ENCODE data around the gene CCDC172.

CCDC172 gene

DNA sequence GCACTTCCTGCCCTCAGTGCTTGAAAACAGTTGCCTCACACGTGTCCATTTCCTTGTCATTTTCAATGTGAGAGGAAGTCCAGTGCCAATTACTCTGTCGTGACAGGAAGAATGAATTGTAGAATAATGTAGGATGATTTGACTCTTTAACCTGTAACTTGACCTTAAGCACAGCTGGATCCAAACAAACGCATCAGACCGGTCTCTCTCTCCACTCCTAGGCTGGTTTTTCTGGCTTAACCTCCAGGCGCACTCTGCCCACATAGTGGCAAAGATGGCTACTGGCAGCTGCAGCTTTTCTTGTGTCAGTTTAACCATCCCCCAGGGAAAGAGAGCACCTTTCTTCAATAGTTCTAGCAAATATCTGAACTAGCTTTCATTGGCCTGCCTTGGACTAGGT is 74.0 kb downstream of the CCDC172 start:
- Histone ChIP-seq H3K27ac (ENCODE audit: low read depth, low read length) (no peak overlapping the region), H3K36me3 (ENCODE audit: insufficient read depth, low read length) (no peaks in the 10 kb centered on the region), H3K4me1 (ENCODE audit: insufficient read depth, low read length) (no peaks in the 10 kb centered on the region), H3K27me3 (ENCODE audit: control insufficient read depth in 1 of 2, insufficient read depth in 2 of 2, low read length in 2 of 2) (no peaks in the 10 kb centered on the region), H3K9ac (ENCODE audit: low read length) (no peak overlapping the region), H3K9me3 (ENCODE audit: low read length) (no peaks in the 10 kb centered on the region), H3K4me3 (ENCODE audit: low read depth in 1 of 2, low read length in 2 of 2) (no peak overlapping the region)

- no peaks in the 10 kb centered on the region for H3K9me3 ChIP-seq (ENCODE audit: low read length)
- no peaks in the 10 kb centered on the region for H3K4me1 ChIP-seq (ENCODE audit: insufficient read depth, low read length)
- H3K36me3 ChIP-seq (ENCODE audit: insufficient read depth, low read length) = no peaks in the 10 kb centered on the region
- no peak overlapping the region for H3K27ac ChIP-seq (ENCODE audit: low read depth, low read length)
- H3K9ac ChIP-seq (ENCODE audit: low read length) = no peak overlapping the region
- H3K4me3 ChIP-seq (ENCODE audit: low read depth in 1 of 2, low read length in 2 of 2) = no peak overlapping the region
- H3K27me3 ChIP-seq (ENCODE audit: control insufficient read depth in 1 of 2, insufficient read depth in 2 of 2, low read length in 2 of 2) = no peaks in the 10 kb centered on the region
These were observed 78.6 kb downstream of the CCDC172 start for GRCh38 chr10:116402858-116403257.

DNA sequence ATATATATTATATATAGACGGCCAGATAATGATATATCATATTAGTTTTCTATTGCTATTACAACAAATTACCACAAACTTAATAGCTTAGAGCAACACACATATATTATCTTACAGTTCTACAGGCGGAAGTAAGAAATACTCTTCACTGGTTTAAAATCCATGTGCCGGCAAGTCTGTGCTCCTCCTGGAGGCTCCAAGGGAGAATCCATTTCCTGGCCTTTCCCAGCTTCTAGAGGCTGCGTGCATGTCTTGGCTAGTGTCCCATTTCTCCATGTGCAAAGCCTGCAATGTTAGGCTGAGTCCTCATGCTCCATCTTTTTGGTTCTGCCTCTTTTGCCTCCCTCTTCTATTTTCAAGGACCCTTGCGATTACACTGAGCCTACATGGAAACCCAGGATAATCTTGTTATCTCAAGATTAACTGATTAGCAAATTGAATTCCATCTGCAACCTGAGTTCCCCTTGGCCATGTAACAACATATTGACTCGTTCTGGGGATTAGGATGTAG is 79.5 kb downstream of the CCDC172 start:
- Histone ChIP-seq H3K27ac (ENCODE audit: low read depth, low read length) (no peak overlapping the region), H3K9me3 (ENCODE audit: low read length) (no peaks in the 10 kb centered on the region), H3K36me3 (ENCODE audit: insufficient read depth, low read length) (no peaks in the 10 kb centered on the region), H3K27me3 (ENCODE audit: control insufficient read depth in 1 of 2, insufficient read depth in 2 of 2, low read length in 2 of 2) (no peaks in the 10 kb centered on the region), H3K9ac (ENCODE audit: low read length) (no peak overlapping the region), H3K4me3 (ENCODE audit: low read depth in 1 of 2, low read length in 2 of 2) (no peak overlapping the region), H3K4me1 (ENCODE audit: insufficient read depth, low read length) (no peaks in the 10 kb centered on the region)

DNA sequence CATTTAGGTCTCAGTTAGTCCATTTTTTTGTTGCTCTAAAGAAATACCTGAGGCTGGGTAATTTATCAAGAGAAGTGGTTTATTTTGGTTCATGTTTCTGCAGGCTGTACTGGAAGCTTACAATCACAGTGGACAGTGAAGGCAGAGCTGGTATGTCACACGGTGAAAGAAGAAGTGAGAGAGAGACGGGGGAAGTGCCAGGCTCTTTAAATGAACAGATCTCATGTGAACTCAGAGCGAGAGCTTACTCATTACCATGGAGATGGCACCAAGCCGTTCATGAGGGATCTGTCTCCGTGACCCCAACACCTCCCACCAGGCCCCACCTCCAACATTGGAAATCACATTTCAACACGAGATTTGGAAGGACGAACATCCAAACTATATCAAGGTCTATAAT is 84.5 kb downstream of the CCDC172 start:
- Histone ChIP-seq H3K9me3 (ENCODE audit: low read length) (no peaks in the 10 kb centered on the region), H3K27ac (ENCODE audit: low read depth, low read length) (no peak overlapping the region)

DNA sequence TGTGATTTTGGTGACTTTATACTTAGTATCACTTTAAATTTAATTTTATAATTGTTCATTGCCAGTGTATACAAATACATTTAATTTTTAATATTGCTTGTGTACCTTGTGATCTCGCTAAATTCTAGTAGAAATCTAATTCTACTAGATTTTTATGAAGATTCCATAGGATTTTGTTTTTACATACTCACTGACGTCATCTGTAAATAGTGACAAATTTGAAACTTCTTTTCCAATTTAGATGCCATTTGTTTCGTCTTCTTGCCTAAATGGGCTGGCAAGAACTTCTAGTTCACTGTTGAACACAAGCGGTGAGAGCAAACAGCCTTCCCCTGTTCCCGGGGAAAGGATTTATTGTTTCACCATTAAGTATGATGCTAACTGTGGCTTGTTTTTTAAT is 86.1 kb downstream of the CCDC172 start:
- no peak overlapping the region for H3K27ac ChIP-seq (ENCODE audit: low read depth, low read length)
- no peaks in the 10 kb centered on the region for H3K9me3 ChIP-seq (ENCODE audit: low read length)
- no peak overlapping the region for H3K4me3 ChIP-seq (ENCODE audit: low read depth in 1 of 2, low read length in 2 of 2)
- no peaks in the 10 kb centered on the region for H3K36me3 ChIP-seq (ENCODE audit: insufficient read depth, low read length)
- no peak overlapping the region for H3K9ac ChIP-seq (ENCODE audit: low read length)
- H3K4me1 ChIP-seq (ENCODE audit: insufficient read depth, low read length) = no peaks in the 10 kb centered on the region
- H3K27me3 ChIP-seq (ENCODE audit: control insufficient read depth in 1 of 2, insufficient read depth in 2 of 2, low read length in 2 of 2) = no peaks in the 10 kb centered on the region

More for the DNA sequence above, 84.5 kb downstream of the CCDC172 start:
- Histone ChIP-seq H3K4me1 (ENCODE audit: insufficient read depth, low read length) (no peaks in the 10 kb centered on the region), H3K9ac (ENCODE audit: low read length) (no peak overlapping the region), H3K4me3 (ENCODE audit: low read depth in 1 of 2, low read length in 2 of 2) (no peak overlapping the region), H3K36me3 (ENCODE audit: insufficient read depth, low read length) (no peaks in the 10 kb centered on the region), H3K27me3 (ENCODE audit: control insufficient read depth in 1 of 2, insufficient read depth in 2 of 2, low read length in 2 of 2) (no peaks in the 10 kb centered on the region)

- Histone ChIP-seq H3K9ac (ENCODE audit: low read length) (no peak overlapping the region), H3K4me1 (ENCODE audit: insufficient read depth, low read length) (no peaks in the 10 kb centered on the region), H3K36me3 (ENCODE audit: insufficient read depth, low read length) (no peaks in the 10 kb centered on the region), H3K27me3 (ENCODE audit: control insufficient read depth in 1 of 2, insufficient read depth in 2 of 2, low read length in 2 of 2) (no peaks in the 10 kb centered on the region), H3K4me3 (ENCODE audit: low read depth in 1 of 2, low read length in 2 of 2) (no peak overlapping the region), H3K27ac (ENCODE audit: low read depth, low read length) (no peak overlapping the region), H3K9me3 (ENCODE audit: low read length) (no peaks in the 10 kb centered on the region)
These were observed 93.6 kb downstream of the CCDC172 start for GRCh38 chr10:116417821-116418220.

DNA sequence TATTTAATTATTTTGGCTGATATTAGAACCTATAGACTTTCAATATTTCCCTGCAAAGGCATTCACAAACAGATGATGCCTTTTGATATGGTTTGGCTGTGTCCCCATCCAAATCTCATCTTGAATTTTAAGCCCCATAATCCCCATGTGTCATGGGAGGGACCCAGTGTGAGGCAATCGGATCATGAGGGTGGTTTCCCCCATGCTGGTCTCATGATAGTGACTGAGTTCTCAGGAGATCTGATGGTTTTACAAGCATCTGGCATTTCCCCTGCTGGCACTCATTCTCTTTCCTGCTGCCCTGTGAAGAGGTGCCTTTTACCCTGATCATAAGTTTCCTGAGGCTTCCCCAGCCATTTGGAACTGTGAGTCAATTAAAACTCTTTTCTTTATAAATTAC is 94.1 kb downstream of the CCDC172 start:
- Histone ChIP-seq H3K9ac (ENCODE audit: low read length) (no peak overlapping the region), H3K27me3 (ENCODE audit: control insufficient read depth in 1 of 2, insufficient read depth in 2 of 2, low read length in 2 of 2) (no peaks in the 10 kb centered on the region), H3K9me3 (ENCODE audit: low read length) (no peaks in the 10 kb centered on the region), H3K4me1 (ENCODE audit: insufficient read depth, low read length) (no peaks in the 10 kb centered on the region), H3K36me3 (ENCODE audit: insufficient read depth, low read length) (no peaks in the 10 kb centered on the region), H3K4me3 (ENCODE audit: low read depth in 1 of 2, low read length in 2 of 2) (no peak overlapping the region), H3K27ac (ENCODE audit: low read depth, low read length) (no peak overlapping the region)

GRCh38 chr10:116421815-116422214 is 97.6 kb downstream of the CCDC172 start:
- no peak overlapping the region for H3K27ac ChIP-seq (ENCODE audit: low read depth, low read length)
- H3K9ac ChIP-seq (ENCODE audit: low read length) = no peak overlapping the region
- no peaks in the 10 kb centered on the region for H3K27me3 ChIP-seq (ENCODE audit: control insufficient read depth in 1 of 2, insufficient read depth in 2 of 2, low read length in 2 of 2)
- no peaks in the 10 kb centered on the region for H3K4me1 ChIP-seq (ENCODE audit: insufficient read depth, low read length)
- no peaks in the 10 kb centered on the region for H3K9me3 ChIP-seq (ENCODE audit: low read length)
- no peaks in the 10 kb centered on the region for H3K36me3 ChIP-seq (ENCODE audit: insufficient read depth, low read length)
- no peak overlapping the region for H3K4me3 ChIP-seq (ENCODE audit: low read depth in 1 of 2, low read length in 2 of 2)

GRCh38 chr10:116427671-116428070 is 103.4 kb downstream of the CCDC172 start, which contains the start of gene PNLIPRP3:
TSS of gene PNLIPRP3 (plus strand) at chr10:116427847. CDS start at chr10:116428013, 166 bp downstream.
- no peak within 1 kb of the TSS for H3K27ac ChIP-seq (ENCODE audit: low read depth, low read length)
- H3K4me1 ChIP-seq (ENCODE audit: insufficient read depth, low read length) = no peaks in the 10 kb centered on the region
- H3K27me3 ChIP-seq (ENCODE audit: control insufficient read depth in 1 of 2, insufficient read depth in 2 of 2, low read length in 2 of 2) = no peaks in the 10 kb centered on the region
- no peaks in the 10 kb centered on the region for H3K36me3 ChIP-seq (ENCODE audit: insufficient read depth, low read length)
- H3K9ac ChIP-seq (ENCODE audit: low read length) = no peak within 1 kb of the TSS
- H3K9me3 ChIP-seq (ENCODE audit: low read length) = no peaks in the 10 kb centered on the region
- no peak within 1 kb of the TSS for H3K4me3 ChIP-seq (ENCODE audit: low read depth in 1 of 2, low read length in 2 of 2)

DNA sequence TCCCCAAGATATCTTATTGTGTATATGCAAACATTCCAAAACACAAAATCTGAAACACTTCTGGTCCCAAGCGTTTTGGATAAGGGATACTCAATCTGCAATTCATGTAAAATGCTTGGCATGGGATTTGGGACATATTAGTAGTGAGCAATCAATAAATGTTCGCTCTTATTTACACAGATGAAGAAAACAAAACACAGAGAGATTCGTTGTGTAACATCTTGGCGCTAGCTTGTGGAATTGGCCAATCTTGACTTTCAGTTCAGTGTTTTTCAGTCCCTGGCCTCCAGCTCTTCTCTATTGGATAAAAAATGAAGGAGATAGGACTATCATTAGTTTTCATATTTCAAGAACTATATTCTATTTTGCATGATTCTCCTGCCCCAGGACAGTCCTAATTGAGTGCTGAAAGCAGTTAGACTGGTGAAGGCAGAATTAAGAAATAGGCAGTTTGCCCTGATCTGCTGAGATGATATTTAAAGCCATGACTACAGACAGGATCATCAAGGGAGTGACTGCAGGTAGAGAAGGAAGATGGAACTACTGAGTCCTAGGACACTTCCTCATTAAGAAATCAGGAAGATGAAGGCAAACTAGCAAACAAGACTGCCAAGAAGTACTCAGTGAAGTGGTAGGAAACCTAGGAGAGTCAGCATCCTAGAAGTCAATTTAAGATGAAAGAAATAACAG is 105.2 kb downstream of the CCDC172 start:
- H3K4me3 ChIP-seq (ENCODE audit: low read depth in 1 of 2, low read length in 2 of 2) = no peak overlapping the region
- H3K4me1 ChIP-seq (ENCODE audit: insufficient read depth, low read length) = no peaks in the 10 kb centered on the region
- no peaks in the 10 kb centered on the region for H3K36me3 ChIP-seq (ENCODE audit: insufficient read depth, low read length)
- no peak overlapping the region for H3K9ac ChIP-seq (ENCODE audit: low read length)
- no peaks in the 10 kb centered on the region for H3K27me3 ChIP-seq (ENCODE audit: control insufficient read depth in 1 of 2, insufficient read depth in 2 of 2, low read length in 2 of 2)
- H3K27ac ChIP-seq (ENCODE audit: low read depth, low read length) = no peak overlapping the region
- H3K9me3 ChIP-seq (ENCODE audit: low read length) = no peaks in the 10 kb centered on the region
